Left ventricle myocardium superior (tissue), 1 donor: Measurements from ENCODE around the gene IGFALS. TPM values are rescaled to one million over a fixed set of nuclear protein-coding genes. Genes with fewer than 3 reads are reported as not detected.

Experiments
- ATAC-seq: fragments of 200-7000 bp; cut with Tn5 transposase; one replicate; pipeline ENCODE4 v1.9.1; 2020; ENCODE audit warnings: mild to moderate bottlenecking, moderate library complexity
- DNase-seq: peaks from one replicate; pipeline ENCODE4 v3.0.0-alpha.2; 2020
- intact Hi-C: fragments of 100-400 bp; cut with micrococcal nuclease; formaldehyde crosslinking; loops from one replicate; pipeline ENCODE4 v1.11.0; 2022
- total RNA-seq: library from RNA; stranded (reverse); fragmentation: NEBNext Ultra II Directional; extraction: Animal tissue kit (Norgen Biotek cat#: 25700); gene quantifications from one replicate; pipeline ENCODE4 v1.2.1, GENCODE V29; 2021
- donor health status: DM: no; HTN: yes; CAD: no; lungs with severe emphysema.

Gene IGFALS
- total RNA-seq, 1 donor from 2014 or later = not detected

DNA sequence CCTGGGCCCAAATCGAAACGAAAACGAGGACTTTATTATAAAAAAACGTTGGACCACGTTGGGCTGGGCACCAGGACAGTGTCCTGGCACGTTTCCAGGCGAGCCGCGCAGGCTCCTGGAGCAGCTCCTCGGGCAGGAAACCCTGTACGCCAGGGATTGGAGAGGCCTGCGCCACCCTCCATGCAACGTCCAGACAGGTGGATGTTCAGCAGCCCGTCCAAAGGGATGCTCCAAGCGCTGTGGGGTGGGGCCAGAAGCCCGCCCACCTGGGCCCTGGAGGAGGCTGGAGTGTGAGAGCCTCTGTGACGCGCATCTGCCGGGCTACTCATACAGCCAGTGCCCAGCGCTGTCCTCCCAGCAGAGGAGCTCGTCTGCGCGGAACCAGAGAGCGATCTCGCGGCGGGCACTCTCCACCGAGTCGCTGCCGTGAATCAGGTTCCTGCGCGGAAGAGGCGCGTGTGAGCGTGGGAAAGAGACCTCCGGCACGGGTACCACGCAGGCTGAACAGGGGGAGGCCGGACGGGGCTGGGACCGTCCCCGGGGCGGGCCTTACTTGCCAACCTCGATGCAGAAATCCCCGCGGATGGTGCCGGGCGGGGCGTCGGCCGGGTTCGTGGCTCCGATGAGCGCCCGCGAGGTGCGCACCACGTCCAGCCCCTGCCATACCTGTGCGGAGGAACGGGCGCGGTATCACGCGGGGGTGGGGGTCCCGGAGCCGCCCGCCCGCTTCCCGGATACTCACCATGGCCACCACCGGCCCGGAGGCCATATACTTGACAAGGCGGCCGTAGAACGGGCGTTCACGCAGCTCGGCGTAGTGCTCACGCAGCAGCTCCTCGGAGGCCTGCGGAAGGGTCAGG lies 22.9 kb downstream of the IGFALS start:
- intact Hi-C loops = no loop called here
- DNase-seq = peak; percentile 79
- peak; percentile 13 for ATAC-seq

- intact Hi-C loops = no loop called here
- ATAC-seq = no peak
- no peak for DNase-seq
Observed at GRCh38 chr16:1769402-1770300, 23.9 kb downstream of the IGFALS start.

DNA sequence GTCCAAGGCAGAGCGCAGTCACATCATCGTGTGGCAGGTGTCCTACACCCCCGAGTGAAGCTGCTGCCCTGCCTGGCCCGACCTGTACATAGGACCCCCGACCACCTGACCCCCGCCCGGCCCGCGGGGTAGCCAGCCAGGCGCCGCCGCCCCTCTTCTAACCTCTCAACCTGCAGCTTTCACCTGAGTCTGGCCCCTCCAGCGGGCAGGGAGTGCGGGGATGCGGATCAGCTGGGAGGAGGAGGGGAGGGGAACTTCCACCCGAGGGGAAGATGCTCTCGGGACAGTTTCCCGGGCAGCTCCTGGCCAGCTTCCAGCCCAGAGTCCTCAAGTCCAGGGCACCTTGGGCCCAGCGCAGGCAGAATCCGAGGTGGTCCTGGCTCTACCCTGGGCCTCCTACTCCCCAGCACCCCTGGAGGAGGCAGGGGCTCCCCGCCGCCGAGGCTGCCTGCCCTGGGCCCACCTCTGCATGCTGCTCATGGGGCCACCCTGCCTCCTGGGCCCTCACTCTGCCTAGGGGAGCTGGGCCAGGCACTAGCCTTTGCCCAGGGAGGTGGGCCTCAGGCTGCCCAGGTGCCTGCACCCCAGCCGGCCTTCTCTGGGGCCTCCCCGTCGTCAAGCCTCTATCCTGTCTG lies 24.6 kb downstream of the IGFALS start:
- intact Hi-C loops = no loop called here
- ATAC-seq = no peak

GRCh38 chr16:1768061-1768766 lies 25.3 kb downstream of the IGFALS start:
- ATAC-seq (no peak), DNase-seq (no peak)
- intact Hi-C loops = no loop called here

More for the DNA sequence above, 24.6 kb downstream of the IGFALS start:
- DNase-seq = no peak

DNA sequence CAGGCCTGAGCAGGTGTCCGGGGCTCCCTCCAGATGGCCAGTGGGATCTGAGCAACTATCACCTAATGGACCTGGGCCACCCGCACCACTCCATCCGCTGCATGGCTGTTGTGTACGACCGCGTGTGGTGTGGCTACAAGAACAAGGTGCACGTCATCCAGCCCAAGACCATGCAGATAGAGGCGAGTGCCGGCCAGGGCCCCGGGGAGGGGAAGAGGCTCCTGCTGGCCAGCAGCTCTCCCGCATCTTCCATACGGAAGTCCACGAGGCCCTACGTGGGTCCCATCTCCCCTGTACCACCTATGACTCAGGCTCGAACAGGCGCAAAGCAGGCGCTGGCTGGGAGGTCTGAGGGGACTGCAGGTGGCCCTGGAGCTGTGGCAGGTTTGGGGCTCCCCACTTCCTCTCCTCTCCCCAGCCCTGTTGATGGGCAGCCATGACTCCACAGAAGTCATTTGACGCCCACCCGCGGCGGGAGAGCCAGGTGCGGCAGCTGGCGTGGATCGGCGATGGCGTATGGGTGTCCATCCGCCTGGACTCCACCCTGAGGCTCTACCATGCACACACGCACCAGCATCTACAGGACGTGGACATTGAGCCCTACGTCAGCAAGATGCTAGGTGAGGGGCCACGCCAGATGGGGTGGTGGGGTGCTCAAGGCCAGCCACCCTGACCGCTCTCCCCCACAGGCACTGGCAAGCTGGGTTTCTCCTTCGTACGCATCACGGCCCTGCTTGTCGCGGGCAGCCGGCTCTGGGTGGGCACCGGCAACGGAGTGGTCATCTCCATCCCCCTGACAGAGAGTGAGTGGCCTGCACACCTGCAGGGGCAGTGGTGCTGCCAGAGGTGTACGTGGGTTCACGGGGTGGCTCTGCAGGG lies 26.1 kb downstream of the IGFALS start:
- DNase-seq (no peak), ATAC-seq (no peak)
- intact Hi-C loops = no loop called here

DNA sequence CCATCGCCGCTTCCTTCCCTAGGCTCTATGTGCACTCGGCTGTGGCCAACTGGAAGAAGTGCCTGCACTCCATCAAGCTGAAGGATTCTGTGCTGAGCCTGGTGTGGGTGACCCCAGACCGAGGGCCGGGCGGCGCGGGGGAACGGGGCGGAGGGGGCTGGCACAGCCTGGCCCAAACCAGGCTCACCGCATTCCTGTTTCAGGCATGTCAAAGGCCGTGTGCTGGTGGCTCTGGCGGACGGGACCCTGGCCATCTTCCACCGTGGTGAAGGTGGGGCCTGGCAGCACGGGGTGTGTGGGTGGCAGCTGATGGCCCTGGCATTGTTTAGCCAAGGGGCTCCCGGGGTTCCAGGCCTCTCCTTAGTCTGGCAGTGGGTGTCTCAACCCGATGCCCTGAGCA lies 26.8 kb downstream of the IGFALS start:
- intact Hi-C loops = no loop called here
- ATAC-seq (no peak), DNase-seq (no peak)

DNA sequence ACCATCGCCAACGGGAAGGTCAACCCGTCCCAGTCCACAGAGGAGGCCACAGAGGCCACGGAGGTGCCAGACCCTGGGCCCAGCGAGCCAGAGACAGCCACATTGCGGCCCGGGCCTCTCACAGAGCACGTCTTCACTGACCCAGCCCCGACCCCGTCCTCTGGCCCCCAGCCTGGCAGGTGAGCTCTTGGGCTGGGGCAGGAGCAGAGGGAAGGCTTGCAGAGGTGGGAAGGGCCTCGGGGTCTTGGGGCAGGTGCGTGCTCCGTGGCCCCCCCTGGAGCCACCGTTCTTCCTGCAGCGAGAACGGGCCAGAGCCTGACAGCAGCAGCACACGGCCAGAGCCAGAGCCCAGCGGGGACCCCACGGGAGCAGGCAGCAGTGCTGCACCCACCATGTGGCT lies 27.3 kb downstream of the IGFALS start:
- no peak for ATAC-seq
- DNase-seq = no peak
- intact Hi-C loops = no loop called here

DNA sequence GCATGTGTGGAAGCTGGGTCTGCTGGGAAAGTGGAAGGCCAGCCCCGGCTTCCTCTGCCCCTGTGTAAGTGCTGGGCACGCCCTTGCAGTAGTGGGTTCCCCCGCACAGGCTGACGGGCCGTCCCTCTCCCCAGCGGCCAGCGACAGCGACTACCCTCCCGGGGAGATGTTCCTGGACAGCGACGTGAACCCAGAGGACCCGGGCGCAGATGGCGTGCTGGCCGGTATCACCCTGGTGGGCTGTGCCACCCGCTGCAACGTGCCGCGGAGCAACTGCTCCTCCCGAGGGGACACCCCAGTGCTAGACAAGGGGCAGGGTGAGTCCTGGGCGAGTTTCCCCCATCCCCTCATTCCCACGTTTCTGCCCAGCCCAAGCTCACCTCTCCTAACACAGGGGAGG lies 27.7 kb downstream of the IGFALS start:
- DNase-seq (no peak), ATAC-seq (no peak)
- intact Hi-C loops = no loop called here

DNA sequence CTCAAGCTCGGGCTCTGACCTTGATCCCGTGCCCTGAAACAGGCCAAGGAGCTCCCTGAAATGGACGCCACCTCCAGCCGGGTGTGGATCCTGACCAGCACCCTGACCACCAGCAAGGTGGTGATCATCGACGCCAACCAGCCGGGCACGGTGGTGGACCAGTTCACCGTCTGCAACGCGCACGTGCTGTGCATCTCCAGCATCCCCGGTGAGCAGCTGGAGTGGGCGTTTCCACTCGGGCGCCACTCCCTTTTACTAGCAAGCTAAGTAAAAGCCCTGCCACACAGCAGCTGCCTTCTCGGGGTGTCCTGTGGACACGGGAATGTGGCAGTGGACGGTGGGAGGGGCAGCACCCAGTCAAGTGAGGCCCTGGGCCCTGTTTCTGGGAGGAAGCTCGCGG lies 28.5 kb downstream of the IGFALS start:
- DNase-seq = no peak
- no peak for ATAC-seq
- intact Hi-C loops = no loop called here

- intact Hi-C loops = no loop called here
- ATAC-seq (no peak), DNase-seq (no peak)
Observed at GRCh38 chr16:1763521-1764511, 29.7 kb downstream of the IGFALS start.

DNA sequence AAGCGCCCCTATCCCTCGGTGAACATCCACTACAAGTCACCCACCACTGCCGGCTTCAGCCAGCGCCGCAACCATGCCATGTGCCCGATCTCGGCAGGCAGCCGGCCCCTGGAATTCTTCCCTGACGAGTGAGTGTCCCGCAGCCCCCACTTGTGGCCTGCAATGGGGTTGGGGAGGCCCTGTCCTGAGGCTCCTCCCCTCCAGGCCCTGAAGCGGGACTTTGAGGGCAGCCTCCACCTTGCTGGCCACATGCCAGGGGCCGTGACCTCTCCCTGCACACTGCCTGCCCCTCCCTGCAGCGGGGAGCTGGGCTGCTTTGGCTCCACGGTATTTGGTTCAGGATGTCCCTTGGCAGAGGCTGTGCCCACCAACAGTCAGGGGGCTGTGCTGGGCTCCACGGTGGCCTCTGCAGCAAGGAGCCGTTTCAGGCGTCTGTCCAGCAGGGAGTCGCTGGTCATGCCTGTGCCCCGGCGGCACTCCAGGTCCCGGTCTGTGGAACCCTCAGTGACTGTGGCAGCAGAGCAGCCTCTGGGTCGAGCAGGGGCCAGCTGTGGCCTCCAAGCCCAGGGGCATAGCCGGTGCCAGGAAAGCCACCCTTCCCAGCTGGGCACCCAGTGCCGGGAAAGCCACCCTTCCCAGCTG lies 30.5 kb downstream of the IGFALS start:
- ATAC-seq = no peak
- no peak for DNase-seq
- intact Hi-C loops = no loop called here

DNA sequence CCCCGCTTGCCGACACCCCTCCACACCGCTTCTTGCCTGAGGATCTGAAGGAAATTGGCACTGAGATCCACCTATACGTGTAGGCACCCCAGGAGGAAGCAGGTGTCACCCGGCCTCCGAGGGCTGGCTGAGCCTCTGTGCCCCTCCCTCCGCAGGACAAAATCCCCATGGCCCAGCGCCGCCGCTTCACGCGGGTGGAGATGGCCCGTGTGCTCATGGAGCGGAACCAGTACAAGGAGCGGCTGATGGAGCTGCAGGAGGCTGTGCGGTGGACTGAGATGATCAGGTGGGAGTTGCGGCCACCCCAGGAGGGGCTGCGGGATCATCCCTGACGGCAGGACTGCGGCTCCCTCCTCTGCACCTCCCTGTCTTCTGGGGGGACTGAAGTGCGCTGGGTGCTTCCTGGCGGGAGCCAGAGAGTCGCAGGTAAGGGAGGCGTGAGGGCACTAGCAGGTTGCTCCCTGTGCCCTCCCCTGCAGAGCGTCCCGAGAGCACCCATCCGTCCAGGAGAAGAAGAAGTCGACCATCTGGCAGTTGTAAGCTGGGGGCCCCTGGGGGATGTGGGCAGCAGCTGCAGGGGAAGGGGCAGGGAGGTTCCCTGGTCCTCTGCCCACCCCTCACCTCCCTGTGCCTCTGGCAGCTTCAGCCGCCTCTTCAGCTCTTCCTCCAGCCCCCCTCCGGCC lies 31.2 kb downstream of the IGFALS start:
- intact Hi-C loops = no loop called here
- DNase-seq (no peak), ATAC-seq (no peak)

GRCh38 chr16:1761751-1762150 lies 31.8 kb downstream of the IGFALS start:
- no peak for ATAC-seq
- DNase-seq = no peak
- intact Hi-C loops = no loop called here

DNA sequence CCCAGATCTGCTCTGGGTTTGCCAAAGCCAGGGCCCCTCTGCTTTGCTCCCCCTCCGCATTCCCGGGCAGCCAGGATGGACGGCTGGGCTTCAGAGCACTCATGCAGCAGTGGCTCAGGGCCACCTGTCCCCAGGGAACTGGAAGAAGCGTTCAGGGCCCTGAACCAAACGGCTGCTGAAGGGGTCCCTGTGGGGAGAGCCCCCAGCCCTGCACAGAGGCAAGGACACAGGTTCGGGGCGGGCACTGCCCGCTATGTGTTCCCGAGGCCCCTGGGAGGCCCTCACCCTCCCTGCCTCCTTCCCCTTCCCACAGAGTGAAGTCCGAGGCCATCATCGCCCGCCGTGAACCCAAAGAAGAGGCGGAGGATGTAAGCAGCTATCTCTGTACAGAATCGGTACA lies 32.6 kb downstream of the IGFALS start:
- ATAC-seq (no peak), DNase-seq (no peak)
- intact Hi-C loops = no loop called here

- intact Hi-C loops = no loop called here
- DNase-seq (no peak), ATAC-seq (no peak)
Observed at GRCh38 chr16:1759511-1759910, 34.0 kb downstream of the IGFALS start.

- intact Hi-C loops = no loop called here
- no peak for DNase-seq
- no peak for ATAC-seq
Observed at GRCh38 chr16:1758923-1759322, 34.6 kb downstream of the IGFALS start.
